AG04450 (cell line): Measurements from ENCODE around the gene GFPT1. TPM values are rescaled to one million over a fixed set of nuclear protein-coding genes. Genes with fewer than 3 reads are reported as not detected.

ENCODE experiments used
- CTCF ChIA-PET: fragments of 300-600, 350-600 bp; formaldehyde crosslinking; extraction: SDS; loops from one replicate; lab custom pipeline; 2022; ENCODE audit warnings: antibody characterized with exemption, inconsistent platforms; lab: Charles Lee
- POLR2A ChIA-PET: fragments of 350-600 bp; formaldehyde crosslinking; extraction: SDS; loops from one replicate; lab custom pipeline; 2021; ENCODE audit warnings: antibody characterized with exemption, inconsistent platforms; lab: Yijun Ruan, JAX
- DNase-seq: peaks from one replicate; pipeline ENCODE4 v3.0.0-alpha.2; 2011; ENCODE audit warnings: low read depth, low spot score
- H3K27ac ChIP-seq: one replicate; pipeline ENCODE4 v1.5.1; 2012; ENCODE audit warnings: low read depth, low read length, control low read depth
- H3K27me3 ChIP-seq: one replicate; pipeline ENCODE4 v1.6.0; 2012; ENCODE audit warnings: low read length; ENCODE audit not compliant: control insufficient read depth, insufficient read depth
- H3K4me3 ChIP-seq: 2 replicates; pipeline ENCODE4 v1.5.1; 2011; ENCODE audit warnings: mild to moderate bottlenecking, low read depth, low read length, control low read depth
- H3K9me3 ChIP-seq: 2 replicates; pipeline ENCODE4 v1.5.1; 2012; ENCODE audit warnings: low read length; ENCODE audit not compliant: control insufficient read depth, insufficient read depth
- CTCF ChIP-seq: IDR thresholded peaks from 2 replicates; pipeline ENCODE4 v1.5.1; 2011; ENCODE audit warnings: low read depth, low read length, control low read depth, inconsistent platforms
- polyA plus RNA-seq: library from polyadenylated mRNA; depleted of rRNA; stranded (reverse); fragments of >200 nt; gene quantifications from 2 replicates; pipeline ENCODE4 v1.2.3, GENCODE V29; 2011

Gene GFPT1
- polyA plus RNA-seq, 1 experiment = 47.4 TPM

- CTCF ChIA-PET = no interaction called here
- no peak overlapping the region for H3K4me3 ChIP-seq
- POLR2A ChIA-PET = no interaction called here
- H3K27me3 ChIP-seq = no peaks in the 10 kb centered on the region
- H3K27ac ChIP-seq = no peak overlapping the region
- H3K9me3 ChIP-seq = no peaks in the 10 kb centered on the region; the same call in 1 of the 2 replicates
- no peak for TF ChIP-seq CTCF
- no peak for DNase-seq
Observed at GRCh38 chr2:69311024-69311416, 76.0 kb downstream of the GFPT1 start.

- CTCF ChIA-PET = no interaction called here
- TF ChIP-seq CTCF = no peak
- Histone ChIP-seq H3K9me3 (no peaks in the 10 kb centered on the region; the same call in 1 of the 2 replicates), H3K27me3 (no peaks in the 10 kb centered on the region), H3K27ac (peak overlapping the region; percentile 66), H3K4me3 (no peak overlapping the region)
- POLR2A ChIA-PET = no interaction called here
- DNase-seq = no peak
Observed at GRCh38 chr2:69310111-69311023, 76.7 kb downstream of the GFPT1 start.

- Histone ChIP-seq H3K27ac (peak overlapping the region; percentile 66), H3K4me3 (no peak overlapping the region), H3K9me3 (no peaks in the 10 kb centered on the region; the same call in 1 of the 2 replicates), H3K27me3 (no peaks in the 10 kb centered on the region)
- TF ChIP-seq CTCF = no peak
- ChIA-PET CTCF (no interaction called here), POLR2A (no interaction called here)
- no peak for DNase-seq
Observed at GRCh38 chr2:69309351-69310110, 77.5 kb downstream of the GFPT1 start.

GRCh38 chr2:69308338-69308737 lies 78.7 kb downstream of the GFPT1 start:
- no peak overlapping the region for H3K27ac ChIP-seq
- no peak for DNase-seq
- H3K27me3 ChIP-seq = no peaks in the 10 kb centered on the region
- ChIA-PET CTCF (interaction anchor here (0.5 to 0.7 kb wide), 3 partner anchors 20 to 292 kb away, joined by 3 read pairs; no protein-coding TSS in a partner anchor), POLR2A (no interaction called here)
- peaks cover 6% of the 10 kb centered on the region for H3K9me3 ChIP-seq
- no peak for TF ChIP-seq CTCF
- no peak overlapping the region for H3K4me3 ChIP-seq
